Breast epithelium (tissue), 3 donors: ENCODE data around the gene TRIM58.

Experiments used
- CTCF ChIP-seq, 3 donors: fragments of 450-650 bp; IDR thresholded peaks; one replicate each; pipeline ENCODE4 v1.5.1; 2016 to 2017; ENCODE audit warnings: antibody characterized with exemption in 3 of 3, mild to moderate bottlenecking in 3 of 3, moderate library complexity in 3 of 3
- POLR2A ChIP-seq: fragments of 450-650 bp; IDR thresholded peaks from one replicate; pipeline ENCODE4 v1.6.1; 2016; ENCODE audit warnings: antibody characterized with exemption, mild to moderate bottlenecking, moderate library complexity
- POLR2AphosphoS5 ChIP-seq, 3 donors: sonication (generic); formaldehyde crosslinking; IDR thresholded peaks; one replicate each; pipeline ENCODE4 v1.6.1; 2017; ENCODE audit warnings: antibody characterized with exemption in 3 of 3

- TF ChIP-seq POLR2A (no peak), CTCF (IDR thresholded peaks at IDR 0.05) (no peak), POLR2AphosphoS5 (IDR thresholded peaks at IDR 0.05) (no peak)
These were observed 27.9 kb downstream of the TRIM58 start for GRCh38 chr1:247884797-247885413.
